Liver (tissue), 9 donors: ENCODE data around the gene RIC1. TPM values are rescaled to one million over a fixed set of nuclear protein-coding genes. Genes with fewer than 3 reads are reported as not detected.

Experiments
- DNase-seq: peaks from one replicate; pipeline ENCODE4 v3.0.0-alpha.2; 2017; ENCODE audit warnings: low spot score
- H3K27ac ChIP-seq, 2 donors: one replicate each; pipeline ENCODE4 v1.7.0; 2013; ENCODE audit warnings: inconsistent platforms in 2 of 2, low read length in 2 of 2, control low read depth in 1 of 2, low read depth in 1 of 2, mild to moderate bottlenecking in 1 of 2
- H3K27me3 ChIP-seq, 4 donors: one replicate each; pipeline versions ENCODE4 v1.6.1 to v1.7.0; 2013; ENCODE audit warnings: low read length in 3 of 4, inconsistent platforms in 1 of 4, mild to moderate bottlenecking in 1 of 4, moderate library complexity in 1 of 4; ENCODE audit not compliant: control insufficient read depth in 4 of 4, insufficient read depth in 4 of 4
- H3K36me3 ChIP-seq, 4 donors: one replicate each; pipeline versions ENCODE4 v1.6.1 to v1.7.0; 2013; ENCODE audit warnings: low read length in 3 of 4, mild to moderate bottlenecking in 3 of 4, low read depth in 1 of 4, moderate library complexity in 1 of 4; ENCODE audit not compliant: control insufficient read depth in 4 of 4, insufficient read depth in 3 of 4
- H3K4me1 ChIP-seq, 4 donors: one replicate each; pipeline versions ENCODE4 v1.6.1 to v1.7.0; 2013; ENCODE audit warnings: low read length in 3 of 4, mild to moderate bottlenecking in 3 of 4, moderate library complexity in 1 of 4; ENCODE audit not compliant: control insufficient read depth in 4 of 4, insufficient read depth in 4 of 4
- H3K4me3 ChIP-seq, 3 donors: one replicate each; pipeline versions ENCODE4 v1.6.1 to v1.7.0; 2013; ENCODE audit warnings: low read length in 3 of 3, control low read depth in 1 of 3, low read depth in 1 of 3, mild to moderate bottlenecking in 1 of 3
- H3K9ac ChIP-seq, 2 donors: one replicate each; pipeline ENCODE4 v1.7.0; 2013; ENCODE audit warnings: low read length in 2 of 2, mild to moderate bottlenecking in 2 of 2, moderate library complexity in 2 of 2, control low read depth in 1 of 2, low read depth in 1 of 2
- H3K9me3 ChIP-seq, 4 donors: one replicate each; pipeline versions ENCODE4 v1.6.1 to v1.7.0; 2013; ENCODE audit warnings: low read length in 3 of 4; ENCODE audit not compliant: control insufficient read depth in 4 of 4
- EGR1 ChIP-seq, 2 donors: IDR thresholded peaks; 2 replicates each; pipeline ENCODE4 v1.6.1; 2016 to 2018; ENCODE audit warnings: antibody characterized with exemption in 2 of 2, low read depth in 2 of 2
- FOXA1 ChIP-seq: IDR thresholded peaks from 2 replicates; pipeline ENCODE4 v1.6.1; 2016; ENCODE audit warnings: antibody characterized with exemption
- FOXA2 ChIP-seq: IDR thresholded peaks from 2 replicates; pipeline ENCODE4 v1.6.1; 2016; ENCODE audit warnings: antibody characterized with exemption
- GABPA ChIP-seq, 2 donors: IDR thresholded peaks in 1 of 2; conservative IDR thresholded peaks in 1 of 2; 2 replicates each; pipeline ENCODE4 v1.6.1; 2016; ENCODE audit warnings: antibody characterized with exemption in 2 of 2, mild to moderate bottlenecking in 1 of 2, moderate library complexity in 1 of 2
- JUND ChIP-seq, 2 donors: IDR thresholded peaks; 2 replicates each; pipeline ENCODE4 v1.6.1; 2016; ENCODE audit warnings: antibody characterized with exemption in 2 of 2
- NR2F2 ChIP-seq: IDR thresholded peaks from 2 replicates; pipeline ENCODE4 v1.6.1; 2016; ENCODE audit warnings: antibody characterized with exemption
- TAF1 ChIP-seq: conservative IDR thresholded peaks from 2 replicates; pipeline ENCODE4 v1.6.1; 2016; ENCODE audit warnings: antibody characterized with exemption, mild to moderate bottlenecking
- YY1 ChIP-seq: IDR thresholded peaks from 2 replicates; pipeline ENCODE4 v1.6.1; 2016; ENCODE audit warnings: antibody characterized with exemption, mild to moderate bottlenecking
- WGBS: extraction: QIAGEN DNeasy Blood & Tissue Kit; methylation state at CpG from one replicate; pipeline ENCODE4 v1.1.7; 2013; 5-methylcytosine and 5-hydroxymethylcytosine counted together
- polyA plus RNA-seq, 2 donors: library from polyadenylated mRNA; stranded (reverse) in 1 of 2; unstranded in 1 of 2; fragments of 200-250 nt in 1 of 2; fragments of >200 nt in 1 of 2; fragmentation: Nextera tagmentation in 1 of 2; extraction: Ambion mirVana in 1 of 2; gene quantifications; one replicate each; pipeline versions ENCODE4 v1.2.1 to v1.2.3, GENCODE V29; 2013 to 2015
- total RNA-seq, 2 donors: library from RNA; depleted of rRNA; stranded (reverse); fragments of >200 nt; gene quantifications; one replicate each; pipeline ENCODE4 v1.2.3, GENCODE V29; 2014
- TF ChIP-seq, protein P1 (sequence below): IDR thresholded peaks from 2 replicates; pipeline ENCODE4 v1.6.1; 2016; ENCODE audit warnings: antibody characterized with exemption
- TF ChIP-seq, protein P2 (sequence below): IDR thresholded peaks from 2 replicates; pipeline ENCODE4 v1.6.1; 2016; ENCODE audit warnings: antibody characterized with exemption
- TF ChIP-seq, protein P3 (sequence below): IDR thresholded peaks from 2 replicates; pipeline ENCODE4 v1.6.1; 2016; ENCODE audit warnings: antibody characterized with exemption
- TF ChIP-seq, protein P4 (sequence below): IDR thresholded peaks from 2 replicates; pipeline ENCODE4 v1.6.1; 2016; ENCODE audit warnings: antibody characterized with exemption, mild to moderate bottlenecking
- donor health status: healthy.
- donor health status: healthy.
- donor health status: healthy.
- donor health status: healthy.
- donor health status: healthy.

The RIC1 gene
- total and polyA plus RNA-seq, 4 donors, result 4.1 to 25.8 (median 9.8) TPM

DNA sequence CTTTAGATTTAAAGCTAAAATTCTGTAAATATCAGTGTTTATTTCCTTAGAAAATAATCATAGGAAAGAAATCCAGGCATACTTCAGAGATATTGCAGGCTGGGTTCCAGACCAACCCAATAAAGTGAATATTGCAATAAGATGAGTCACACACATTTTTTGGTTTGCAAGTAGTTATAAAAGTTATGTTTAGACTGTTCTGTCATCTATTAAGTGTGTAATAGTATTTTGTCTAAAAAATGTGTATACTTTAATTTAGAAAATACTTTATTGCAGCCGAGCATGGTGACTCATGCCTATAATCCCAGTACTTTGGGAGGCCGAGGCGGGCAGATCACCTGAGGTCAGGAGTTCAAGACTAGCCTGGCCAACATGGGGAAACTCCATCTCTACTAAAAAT is 6.9 kb upstream of the RIC1 start:
- TF ChIP-seq, protein P1, sequence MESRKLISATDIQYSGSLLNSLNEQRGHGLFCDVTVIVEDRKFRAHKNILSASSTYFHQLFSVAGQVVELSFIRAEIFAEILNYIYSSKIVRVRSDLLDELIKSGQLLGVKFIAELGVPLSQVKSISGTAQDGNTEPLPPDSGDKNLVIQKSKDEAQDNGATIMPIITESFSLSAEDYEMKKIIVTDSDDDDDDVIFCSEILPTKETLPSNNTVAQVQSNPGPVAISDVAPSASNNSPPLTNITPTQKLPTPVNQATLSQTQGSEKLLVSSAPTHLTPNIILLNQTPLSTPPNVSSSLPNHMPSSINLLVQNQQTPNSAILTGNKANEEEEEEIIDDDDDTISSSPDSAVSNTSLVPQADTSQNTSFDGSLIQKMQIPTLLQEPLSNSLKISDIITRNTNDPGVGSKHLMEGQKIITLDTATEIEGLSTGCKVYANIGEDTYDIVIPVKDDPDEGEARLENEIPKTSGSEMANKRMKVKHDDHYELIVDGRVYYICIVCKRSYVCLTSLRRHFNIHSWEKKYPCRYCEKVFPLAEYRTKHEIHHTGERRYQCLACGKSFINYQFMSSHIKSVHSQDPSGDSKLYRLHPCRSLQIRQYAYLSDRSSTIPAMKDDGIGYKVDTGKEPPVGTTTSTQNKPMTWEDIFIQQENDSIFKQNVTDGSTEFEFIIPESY, result no peak
- TF ChIP-seq NR2F2 (no peak), FOXA1 (no peak), GABPA (IDR thresholded peaks at IDR 0.05 in 1 of 2, conservative IDR thresholded peaks at IDR 0.05 in 1 of 2) (no peak), YY1 (no peak), JUND (IDR thresholded peaks at IDR 0.05) (no peak), EGR1 (IDR thresholded peaks at IDR 0.05; ENCODE audit: low read depth in 2 of 2) (no peak), TAF1 (no peak), FOXA2 (no peak)
- TF ChIP-seq, protein P2, sequence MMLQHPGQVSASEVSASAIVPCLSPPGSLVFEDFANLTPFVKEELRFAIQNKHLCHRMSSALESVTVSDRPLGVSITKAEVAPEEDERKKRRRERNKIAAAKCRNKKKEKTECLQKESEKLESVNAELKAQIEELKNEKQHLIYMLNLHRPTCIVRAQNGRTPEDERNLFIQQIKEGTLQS, result no peak
- TF ChIP-seq, protein P3, sequence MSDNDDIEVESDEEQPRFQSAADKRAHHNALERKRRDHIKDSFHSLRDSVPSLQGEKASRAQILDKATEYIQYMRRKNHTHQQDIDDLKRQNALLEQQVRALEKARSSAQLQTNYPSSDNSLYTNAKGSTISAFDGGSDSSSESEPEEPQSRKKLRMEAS, result no peak
- H3K9ac ChIP-seq, result no peak overlapping the region
- no peak for DNase-seq
- H3K27ac ChIP-seq, result no peak overlapping the region
- H3K4me1 ChIP-seq, result peaks cover 0 to 3% (median 2%) of the 10 kb centered on the region in 4 donors
- WGBS, result 87% methylated on average over 3 of the region's 3 CpGs
- H3K4me3 ChIP-seq, result no peak overlapping the region
- H3K36me3 ChIP-seq, result no peaks in the 10 kb centered on the region
- no peaks in the 10 kb centered on the region for H3K27me3 ChIP-seq
- H3K9me3 ChIP-seq, result no peaks in the 10 kb centered on the region

DNA sequence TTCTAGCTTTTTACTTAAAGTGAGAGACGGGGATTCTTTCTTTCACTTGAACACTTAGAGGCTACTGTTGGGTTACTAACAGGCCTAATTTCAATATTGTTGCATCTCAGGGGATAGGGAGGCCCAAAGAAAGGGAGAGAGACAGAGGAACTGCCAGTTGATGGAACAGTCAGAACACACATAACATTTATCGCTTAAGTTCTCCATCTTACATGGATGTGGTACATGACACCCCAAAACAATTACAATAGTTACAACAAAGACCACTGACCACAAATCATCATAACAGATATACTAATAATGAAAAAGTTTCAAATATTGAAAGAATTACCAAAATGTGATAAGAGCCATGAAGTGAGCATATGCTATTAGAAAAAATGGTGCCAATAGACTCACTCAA is 4.3 kb upstream of the RIC1 start:
- H3K27ac ChIP-seq, result no peak overlapping the region
- no peak overlapping the region for H3K9ac ChIP-seq
- no peaks in the 10 kb centered on the region for H3K9me3 ChIP-seq
- H3K4me3 ChIP-seq, result no peak overlapping the region
- no peak for DNase-seq
- no peak for TF ChIP-seq JUND (IDR thresholded peaks at IDR 0.05)
- TF ChIP-seq, protein P4, sequence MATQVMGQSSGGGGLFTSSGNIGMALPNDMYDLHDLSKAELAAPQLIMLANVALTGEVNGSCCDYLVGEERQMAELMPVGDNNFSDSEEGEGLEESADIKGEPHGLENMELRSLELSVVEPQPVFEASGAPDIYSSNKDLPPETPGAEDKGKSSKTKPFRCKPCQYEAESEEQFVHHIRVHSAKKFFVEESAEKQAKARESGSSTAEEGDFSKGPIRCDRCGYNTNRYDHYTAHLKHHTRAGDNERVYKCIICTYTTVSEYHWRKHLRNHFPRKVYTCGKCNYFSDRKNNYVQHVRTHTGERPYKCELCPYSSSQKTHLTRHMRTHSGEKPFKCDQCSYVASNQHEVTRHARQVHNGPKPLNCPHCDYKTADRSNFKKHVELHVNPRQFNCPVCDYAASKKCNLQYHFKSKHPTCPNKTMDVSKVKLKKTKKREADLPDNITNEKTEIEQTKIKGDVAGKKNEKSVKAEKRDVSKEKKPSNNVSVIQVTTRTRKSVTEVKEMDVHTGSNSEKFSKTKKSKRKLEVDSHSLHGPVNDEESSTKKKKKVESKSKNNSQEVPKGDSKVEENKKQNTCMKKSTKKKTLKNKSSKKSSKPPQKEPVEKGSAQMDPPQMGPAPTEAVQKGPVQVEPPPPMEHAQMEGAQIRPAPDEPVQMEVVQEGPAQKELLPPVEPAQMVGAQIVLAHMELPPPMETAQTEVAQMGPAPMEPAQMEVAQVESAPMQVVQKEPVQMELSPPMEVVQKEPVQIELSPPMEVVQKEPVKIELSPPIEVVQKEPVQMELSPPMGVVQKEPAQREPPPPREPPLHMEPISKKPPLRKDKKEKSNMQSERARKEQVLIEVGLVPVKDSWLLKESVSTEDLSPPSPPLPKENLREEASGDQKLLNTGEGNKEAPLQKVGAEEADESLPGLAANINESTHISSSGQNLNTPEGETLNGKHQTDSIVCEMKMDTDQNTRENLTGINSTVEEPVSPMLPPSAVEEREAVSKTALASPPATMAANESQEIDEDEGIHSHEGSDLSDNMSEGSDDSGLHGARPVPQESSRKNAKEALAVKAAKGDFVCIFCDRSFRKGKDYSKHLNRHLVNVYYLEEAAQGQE, result no peak
- no peaks in the 10 kb centered on the region for H3K27me3 ChIP-seq
- WGBS, result 91% methylated on average over 2 of the region's 2 CpGs
- no peaks in the 10 kb centered on the region for H3K36me3 ChIP-seq
- peaks cover 0 to 13% (median 11%) of the 10 kb centered on the region in 4 donors for H3K4me1 ChIP-seq
